GM06990 (cell line): ENCODE results near the gene ROMO1.

Experiments used
- DNase-seq: peaks from one replicate; pipeline ENCODE4 v3.0.0-alpha.2; 2011; ENCODE audit not compliant: insufficient read length; ENCODE audit errors: extremely low read depth
- H3K27me3 ChIP-seq: replicated peaks from 2 replicates; pipeline ENCODE4 v1.6.0; 2011; ENCODE audit warnings: low read length; ENCODE audit not compliant: control insufficient read depth, insufficient read depth
- H3K36me3 ChIP-seq: 2 replicates; pipeline ENCODE4 v1.5.1; 2011; ENCODE audit warnings: low read length; ENCODE audit not compliant: control insufficient read depth, insufficient read depth
- H3K4me3 ChIP-seq: replicated peaks from 2 replicates; pipeline ENCODE4 v1.5.1; 2011; ENCODE audit warnings: low read depth, mild to moderate bottlenecking, control low read depth, low read length
- CTCF ChIP-seq: IDR thresholded peaks from 2 replicates; pipeline ENCODE4 v1.5.1; 2011; ENCODE audit warnings: low read length, control low read depth, mild to moderate bottlenecking, inconsistent platforms; ENCODE audit not compliant: insufficient read depth, poor library complexity, severe bottlenecking

ROMO1 gene

GRCh38 chr20:35729836-35730582, 30.8 kb downstream of the ROMO1 start:
- TF ChIP-seq CTCF: no peak
- Histone ChIP-seq H3K27me3 (no peaks in the 10 kb centered on the region), H3K4me3 (no peak overlapping the region), H3K36me3 (peaks cover 32% of the 10 kb centered on the region)
- DNase-seq: no peak

GRCh38 chr20:35730583-35731468, 31.6 kb downstream of the ROMO1 start:
- DNase-seq: no peak
- no peak for TF ChIP-seq CTCF
- H3K36me3 ChIP-seq: peaks cover 27% of the 10 kb centered on the region
- no peaks in the 10 kb centered on the region for H3K27me3 ChIP-seq
- no peak overlapping the region for H3K4me3 ChIP-seq

DNA sequence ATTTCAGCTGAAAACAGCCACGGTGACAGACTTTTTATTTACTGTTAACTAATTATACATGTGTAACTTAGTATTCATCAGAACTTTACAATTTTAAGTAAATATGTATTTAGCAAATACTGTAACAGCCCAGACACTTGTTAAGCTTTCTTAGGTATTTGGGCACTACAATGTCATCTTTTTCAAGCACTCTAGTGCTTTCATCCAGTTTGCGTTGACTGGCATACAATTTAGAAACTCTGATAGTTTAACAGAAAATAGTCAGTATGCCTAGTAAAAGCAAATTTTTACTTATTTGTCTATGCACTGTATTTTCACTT, 32.2 kb downstream of the ROMO1 start:
- no peak overlapping the region for H3K4me3 ChIP-seq
- no peak for TF ChIP-seq CTCF
- no peaks in the 10 kb centered on the region for H3K27me3 ChIP-seq
- peaks cover 26% of the 10 kb centered on the region for H3K36me3 ChIP-seq
- DNase-seq: no peak

GRCh38 chr20:35731862-35732643, 32.8 kb downstream of the ROMO1 start:
- TF ChIP-seq CTCF: no peak
- no peak for DNase-seq

DNA sequence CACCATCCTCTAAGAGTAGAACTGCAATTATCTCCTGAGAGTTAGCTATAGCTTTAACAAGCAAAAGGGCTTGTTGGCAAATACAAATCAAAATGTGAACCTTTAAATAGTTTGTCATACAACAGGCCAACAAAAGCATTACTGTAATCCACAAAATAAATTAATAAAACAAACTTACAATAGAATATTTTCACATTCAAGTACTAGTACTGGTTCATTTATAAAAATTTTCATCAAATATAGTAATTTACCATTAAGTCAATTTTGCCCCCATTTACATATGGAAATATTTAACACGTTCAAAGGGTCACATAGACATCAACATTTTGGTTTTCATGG, 33.4 kb downstream of the ROMO1 start:
- Histone ChIP-seq H3K27me3 (no peaks in the 10 kb centered on the region), H3K4me3 (no peak overlapping the region), H3K36me3 (peaks cover 18% of the 10 kb centered on the region)
- DNase-seq: no peak
- no peak for TF ChIP-seq CTCF

More at GRCh38 chr20:35731862-35732643, 32.8 kb downstream of the ROMO1 start:
- Histone ChIP-seq H3K4me3 (no peak overlapping the region), H3K27me3 (no peaks in the 10 kb centered on the region), H3K36me3 (peaks cover 21% of the 10 kb centered on the region)
